ENCODE results near the gene APOA4. TPM values are rescaled to one million over a fixed set of nuclear protein-coding genes. Genes with fewer than 3 reads are reported as not detected.

Gene APOA4
- total and polyA plus RNA-seq, 2 of the 13 experiments (the other 11 are each of a cell fraction or from before 2014, with no cell fraction given) = 3.8 to 7.2 TPM

GRCh38 chr11:116831790-116832349, 8.8 kb upstream of the APOA4 start:
- FAIRE-seq (no peak), DNase-seq (ENCODE audit: low spot score) (no peak), ATAC-seq (peak; percentile 0; the same call in 1 of the 3 replicates)
- Histone ChIP-seq H4K20me1 (ENCODE audit: insufficient read depth, low read length) (peaks cover 9% of the 10 kb centered on the region; the same call in 1 of the 2 replicates), H3K4me1 (ENCODE audit: insufficient read depth, low read length) (peaks cover 93% of the 10 kb centered on the region), H2AFZ (ENCODE audit: low read length) (no peak overlapping the region), H3K4me2 (ENCODE audit: low read depth, low read length) (peak overlapping the region; percentile 79), H3K27ac (ENCODE audit: extremely low read length, insufficient read depth, low read length) (peak overlapping the region; percentile 99), H3K79me2 (ENCODE audit: insufficient read depth, low read length) (peaks cover 46% of the 10 kb centered on the region), H3K9ac (ENCODE audit: insufficient read depth, low read depth, low read length) (peak overlapping the region; percentile 64), H3K4me3 (replicated peaks in 1 of 3; ENCODE audit: insufficient read depth in 1 of 3, low read depth in 2 of 3, low read length in 3 of 3) (peak overlapping the region in 1 of 3 experiments; percentile 62; a peak in 2 of 6 replicates), H3K9me3 (ENCODE audit: low read length) (no peaks in the 10 kb centered on the region), H3K27me3 (ENCODE audit: control insufficient read depth in 1 of 2, insufficient read depth in 2 of 2, low read length in 2 of 2) (no peaks in the 10 kb centered on the region), H3K36me3 (replicated peaks in 1 of 2; ENCODE audit: control insufficient read depth in 1 of 2, insufficient read depth in 2 of 2, low read length in 2 of 2) (no peaks in the 10 kb centered on the region; a peak in 2 of 5 replicates)
- in situ Hi-C loops (cut with HindIII; ENCODE audit: extremely low pct_ligation_motif_present, low pct_unique_long_range_greater_than_20kb) (no loop called here), intact Hi-C loops (cut with micrococcal nuclease; ENCODE audit: unreplicated experiment) (no loop called here)
- no TSS peak for BruUV-seq (replicated peaks)
- WGBS (ENCODE audit: low lambda C conversion rate) = 22% methylated on average over 7 of the region's 7 CpGs
- POLR2A ChIA-PET = interaction anchor here (0.6 to 18.4 kb wide), 11 partner anchors 8 to 313 kb away, joined by 3 to 1365 read pairs (median 4); partner anchors contain the start of genes APOA5, BUD13 and ZPR1
- CTCF ChIA-PET (ENCODE audit: low intra/inter-chr PET ratio, low total read pairs) = interaction anchor here (1.1 kb wide), 2 partner anchors 40 to 41 kb away, joined by 3 read pairs; partner anchors contain the start of gene APOA5
- no peak for TF ChIP-seq SRSF1 (optimal IDR thresholded peaks at IDR 0.05; ENCODE audit: low read depth, low read length)
- no peak for TF ChIP-seq IRF2 (CRISPR knock-in tag; IDR thresholded peaks at IDR 0.05)
- TF ChIP-seq CBFB (CRISPR knock-in tag; IDR thresholded peaks at IDR 0.05) = no peak
- TF ChIP-seq ZNF530 (CRISPR knock-in tag; IDR thresholded peaks at IDR 0.05; ENCODE audit: low read depth) = no peak
- TF ChIP-seq BHLHE40 (IDR thresholded peaks at IDR 0.05; ENCODE audit: low read length) = no peak
- TF ChIP-seq ZNF451 (CRISPR knock-in tag; IDR thresholded peaks at IDR 0.05) = no peak; the same call in 1 of the 2 replicates
- no peak for TF ChIP-seq ZNF792 (CRISPR knock-in tag; IDR thresholded peaks at IDR 0.05)
- no peak for TF ChIP-seq ZNF781 (CRISPR knock-in tag; IDR thresholded peaks at IDR 0.05; ENCODE audit: borderline replicate concordance, not compliant biosample characterization)
- TF ChIP-seq ZNF547 (CRISPR knock-in tag; IDR thresholded peaks at IDR 0.05) = 0 out of 2 replicates have a peak, but pooled peaks have one; percentile 69
- no peak for TF ChIP-seq ZBTB25 (CRISPR knock-in tag; IDR thresholded peaks at IDR 0.05)
- no peak for TF ChIP-seq NFE2L2 (IDR thresholded peaks at IDR 0.05; ENCODE audit: low read length)
- TF ChIP-seq MZF1 (CRISPR knock-in tag; IDR thresholded peaks at IDR 0.05; ENCODE audit: borderline replicate concordance) = no peak
- no peak for TF ChIP-seq REL (CRISPR knock-in tag; conservative IDR thresholded peaks at IDR 0.05)
- no peak for TF ChIP-seq STAT5B (CRISPR knock-in tag; IDR thresholded peaks at IDR 0.05)
- TF ChIP-seq TOPORS (CRISPR knock-in tag; IDR thresholded peaks at IDR 0.05) = no peak
- TF ChIP-seq TRIM24 (CRISPR knock-in tag; IDR thresholded peaks at IDR 0.05) = no peak
- TF ChIP-seq HNRNPUL1 (IDR thresholded peaks at IDR 0.05; ENCODE audit: low read depth, low read length) = no peak
- TF ChIP-seq ELF3 (CRISPR knock-in tag; IDR thresholded peaks at IDR 0.05) = no peak
- TF ChIP-seq, protein P1, sequence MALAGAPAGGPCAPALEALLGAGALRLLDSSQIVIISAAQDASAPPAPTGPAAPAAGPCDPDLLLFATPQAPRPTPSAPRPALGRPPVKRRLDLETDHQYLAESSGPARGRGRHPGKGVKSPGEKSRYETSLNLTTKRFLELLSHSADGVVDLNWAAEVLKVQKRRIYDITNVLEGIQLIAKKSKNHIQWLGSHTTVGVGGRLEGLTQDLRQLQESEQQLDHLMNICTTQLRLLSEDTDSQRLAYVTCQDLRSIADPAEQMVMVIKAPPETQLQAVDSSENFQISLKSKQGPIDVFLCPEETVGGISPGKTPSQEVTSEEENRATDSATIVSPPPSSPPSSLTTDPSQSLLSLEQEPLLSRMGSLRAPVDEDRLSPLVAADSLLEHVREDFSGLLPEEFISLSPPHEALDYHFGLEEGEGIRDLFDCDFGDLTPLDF (CRISPR knock-in tag; IDR thresholded peaks at IDR 0.05) = no peak
- no peak for TF ChIP-seq NFKB2 (CRISPR knock-in tag; IDR thresholded peaks at IDR 0.05; ENCODE audit: borderline replicate concordance)
- no peak for TF ChIP-seq ZNF614 (CRISPR knock-in tag; IDR thresholded peaks at IDR 0.05; ENCODE audit: borderline replicate concordance)
- TF ChIP-seq ZNF317 (CRISPR knock-in tag; IDR thresholded peaks at IDR 0.05) = no peak

Measured in HepG2 (cell line).